ENCODE results near the gene ARPIN. TPM values are rescaled to one million over a fixed set of nuclear protein-coding genes. Genes with fewer than 3 reads are reported as not detected.

Gene ARPIN
- total RNA-seq, 1 experiment from 2014 or later, result 8.8 TPM

GRCh38 chr15:89883518-89883917 lies 29.2 kb downstream of the ARPIN start:
- ChIA-PET RAD21 (ENCODE audit: low non-redundant PET in 1 of 2, low total read pairs in 2 of 2, uncharacterized antibody in 2 of 2, unreplicated experiment in 2 of 2) (no interaction called here), CTCF (interaction anchor here (1.5 to 1.6 kb wide), 2 partner anchors 9 to 123 kb away, joined by 5 to 9 read pairs; no protein-coding TSS in a partner anchor), POLR2A (no interaction called here)
- intact Hi-C loops (cut with micrococcal nuclease), result no loop called here
- H3K9me3 ChIP-seq (ENCODE audit: control insufficient read depth in 1 of 2, insufficient read depth in 1 of 2, low read depth in 1 of 2, low read length in 2 of 2), result no peaks in the 10 kb centered on the region
- no peaks in the 10 kb centered on the region for H3K27me3 ChIP-seq (ENCODE audit: insufficient read depth, low read length)
- no peak for TF ChIP-seq POLR2AphosphoS5 (IDR thresholded peaks at IDR 0.05; ENCODE audit: low read depth, low read length)
- no peak for TF ChIP-seq CBX3 (IDR thresholded peaks at IDR 0.05; ENCODE audit: low read depth)
- TF ChIP-seq FOSL1 (IDR thresholded peaks at IDR 0.05; ENCODE audit: low read depth), result no peak
- TF ChIP-seq CTCF (IDR thresholded peaks at IDR 0.05 in 2 of 3, conservative IDR thresholded peaks at IDR 0.05 in 1 of 3; ENCODE audit: borderline replicate concordance in 1 of 3, insufficient read depth in 1 of 3, low read depth in 2 of 3, low read length in 2 of 3), result no peak
- no peak for TF ChIP-seq ZNF274 (IDR thresholded peaks at IDR 0.05; ENCODE audit: low read depth, low read length)
- TF ChIP-seq ELF1 (IDR thresholded peaks at IDR 0.05; ENCODE audit: borderline replicate concordance, low read depth), result no peak
- TF ChIP-seq TCF7L2 (IDR thresholded peaks at IDR 0.05; ENCODE audit: borderline replicate concordance, extremely low read depth, insufficient read depth, insufficient read length), result no peak
- TF ChIP-seq ATF3 (IDR thresholded peaks at IDR 0.05), result no peak
- TF ChIP-seq RAD21 (IDR thresholded peaks at IDR 0.05; ENCODE audit: low read depth), result no peak
- TF ChIP-seq ZFX (IDR thresholded peaks at IDR 0.05), result no peak
- TF ChIP-seq EZH2 (IDR thresholded peaks at IDR 0.05), result no peak
- no peak for TF ChIP-seq EGR1 (IDR thresholded peaks at IDR 0.05; ENCODE audit: low read depth)
- no peak for TF ChIP-seq CEBPB (IDR thresholded peaks at IDR 0.05; ENCODE audit: low read depth)
- TF ChIP-seq SIN3A (IDR thresholded peaks at IDR 0.05; ENCODE audit: low read depth), result no peak
- TF ChIP-seq SP1 (IDR thresholded peaks at IDR 0.05; ENCODE audit: low read depth), result no peak
- no peak for TF ChIP-seq EZH2phosphoT487 (IDR thresholded peaks at IDR 0.05; ENCODE audit: borderline replicate concordance)
- TF ChIP-seq SRF (IDR thresholded peaks at IDR 0.05; ENCODE audit: low read depth), result no peak
- no peaks in the 10 kb centered on the region for H3K9me2 ChIP-seq (ENCODE audit: insufficient read depth)
- no peak overlapping the region for H3K27ac ChIP-seq (ENCODE audit: low read depth, low read length)
- no peaks in the 10 kb centered on the region for H3K79me2 ChIP-seq (ENCODE audit: insufficient read depth, low read length)
- H3K4me1 ChIP-seq (ENCODE audit: control insufficient read depth in 1 of 2, insufficient read depth in 2 of 2, low read length in 2 of 2), result no peaks in the 10 kb centered on the region
- no TSS peak for BruUV-seq (replicated peaks)
- H3K9ac ChIP-seq (ENCODE audit: low read length), result no peak overlapping the region
- ATAC-seq (no peak), DNase-seq (ENCODE audit: low read depth, low spot score) (no peak)
- H2AFZ ChIP-seq (ENCODE audit: low read depth, low read length, poor library complexity, severe bottlenecking), result no peak overlapping the region
- no peak overlapping the region for H3K4me3 ChIP-seq (replicated peaks in 1 of 2; ENCODE audit: low read depth in 1 of 2, low read length in 2 of 2)
- H4K20me1 ChIP-seq (ENCODE audit: insufficient read depth), result no peaks in the 10 kb centered on the region
- peaks cover 17 to 21% of the 10 kb centered on the region in 2 experiments for H3K36me3 ChIP-seq (ENCODE audit: control insufficient read depth in 1 of 2, insufficient read depth in 2 of 2, low read length in 2 of 2)
- H3K4me2 ChIP-seq (ENCODE audit: low read length), result no peak overlapping the region
